Lung (tissue), 12 donors: Measurements from ENCODE around the gene KCNE3. TPM values are rescaled to one million over a fixed set of nuclear protein-coding genes. Genes with fewer than 3 reads are reported as not detected.

ENCODE experiments used
- ATAC-seq: fragments of 200-7000 bp; cut with Tn5 transposase; one replicate; pipeline ENCODE4 v1.9.1; 2020; ENCODE audit warnings: moderate number of reproducible peaks; ENCODE audit not compliant: insufficient read depth, low FRiP score
- DNase-seq, 3 donors: peaks; one replicate each; pipeline ENCODE4 v3.0.0-alpha.2; 2013 to 2017
- H3K27ac ChIP-seq, 2 donors: one replicate each; pipeline ENCODE4 v1.5.1; 2013; ENCODE audit warnings: mild to moderate bottlenecking in 2 of 2, moderate library complexity in 2 of 2, control low read depth in 1 of 2, inconsistent platforms in 1 of 2, low read depth in 1 of 2, low read length in 1 of 2
- H3K27me3 ChIP-seq, 3 donors: one replicate each; pipeline ENCODE4 v1.5.1; 2013; ENCODE audit warnings: low read length in 2 of 3; ENCODE audit not compliant: control insufficient read depth in 3 of 3, insufficient read depth in 3 of 3
- H3K36me3 ChIP-seq, 4 donors: one replicate each; pipeline ENCODE4 v1.5.1; 2013; ENCODE audit warnings: low read length in 4 of 4, mild to moderate bottlenecking in 1 of 4, moderate library complexity in 1 of 4; ENCODE audit not compliant: control insufficient read depth in 4 of 4, insufficient read depth in 4 of 4
- H3K4me1 ChIP-seq, 5 donors: one replicate each; pipeline ENCODE4 v1.5.1; 2013; ENCODE audit warnings: low read length in 5 of 5, mild to moderate bottlenecking in 2 of 5, moderate library complexity in 1 of 5; ENCODE audit not compliant: control insufficient read depth in 5 of 5, insufficient read depth in 5 of 5
- H3K4me3 ChIP-seq: one replicate; pipeline ENCODE4 v1.5.1; 2013; ENCODE audit warnings: mild to moderate bottlenecking, control low read depth, moderate library complexity
- H3K9ac ChIP-seq, 2 donors: one replicate each; pipeline ENCODE4 v1.5.1; 2013; ENCODE audit warnings: low read length in 2 of 2, control low read depth in 1 of 2; ENCODE audit not compliant: insufficient read depth in 1 of 2
- H3K9me3 ChIP-seq, 4 donors: one replicate each; pipeline ENCODE4 v1.5.1; 2013; ENCODE audit warnings: low read length in 3 of 4, mild to moderate bottlenecking in 1 of 4, moderate library complexity in 1 of 4; ENCODE audit not compliant: control insufficient read depth in 4 of 4, insufficient read depth in 3 of 4
- CTCF ChIP-seq: IDR thresholded peaks from 2 replicates; pipeline ENCODE4 v1.5.1; 2012; ENCODE audit warnings: mild to moderate bottlenecking; ENCODE audit errors: control extremely low read depth, extremely low read depth
- WGBS, 2 donors: extraction: QIAGEN DNeasy Blood & Tissue Kit; methylation state at CpG; one replicate each; pipeline ENCODE4 v1.1.7; 2013; 5-methylcytosine and 5-hydroxymethylcytosine counted together
- polyA plus RNA-seq, 2 donors: library from polyadenylated mRNA; stranded (reverse); fragments of 200-250 nt; gene quantifications; one replicate each; pipeline ENCODE4 v1.2.1, GENCODE V29; 2013
- total RNA-seq, 2 donors: library from RNA; depleted of rRNA in 1 of 2; stranded (reverse); fragments of >200 nt in 1 of 2; gene quantifications; one replicate each; pipeline ENCODE4 v1.2.1, GENCODE V29; 2014 to 2021
- donor health status: control.
- donor health status: control.
- donor health status: Bipolar disorder and iron deficiency.
- donor health status: healthy.
- donor health status: DM: yes; HTN: yes; CAD: no.

KCNE3 gene
- total and polyA plus RNA-seq, 4 donors, result 10.8 to 19.8 (median 14.4) TPM

GRCh38 chr11:74493791-74494630 is 26.7 kb upstream of the KCNE3 start:
- peaks cover 0 to 5% (median 3%) of the 10 kb centered on the region in 4 donors for H3K9me3 ChIP-seq
- no peaks in the 10 kb centered on the region for H3K27me3 ChIP-seq
- peak overlapping the region; percentile 78 for H3K4me3 ChIP-seq
- DNase-seq (no peak), ATAC-seq (no peak)
- H3K4me1 ChIP-seq, result peaks cover 0 to 5% (median 4%) of the 10 kb centered on the region in 5 donors
- no peak for TF ChIP-seq CTCF
- peak overlapping the region; percentile 69 to 94 for H3K9ac ChIP-seq
- no peaks in the 10 kb centered on the region for H3K36me3 ChIP-seq
- 10 to 14% methylated on average over 14 of the region's 14 CpGs for WGBS, 2 donors
- H3K27ac ChIP-seq, result peak overlapping the region; percentile 97 to 99

- Histone ChIP-seq H3K36me3 (no peaks in the 10 kb centered on the region), H3K27ac (peak within 1 kb of the TSS; percentile 97 to 99), H3K27me3 (no peaks in the 10 kb centered on the region), H3K9ac (peak within 1 kb of the TSS; percentile 82 to 94), H3K4me3 (peak within 1 kb of the TSS; percentile 78), H3K4me1 (peaks cover 0 to 5% (median 4%) of the 10 kb centered on the region in 5 donors), H3K9me3 (peaks cover 0 to 5% (median 3%) of the 10 kb centered on the region in 4 donors)
- DNase-seq (peak; percentile 97 to 99 (median 97)), ATAC-seq (peak; percentile 96)
- WGBS, 2 donors, result 0% methylated on average over 77 to 94 of the region's 94 CpGs
- TF ChIP-seq CTCF, result no peak
Observed at GRCh38 chr11:74492974-74493790, 25.8 kb upstream of the KCNE3 start, which contains the start of gene LIPT2. Gene LIPT2, minus strand, starts transcription at chr11:74493724. Its CDS starts 21 bp downstream, at chr11:74493703.

- no peak for DNase-seq
- Histone ChIP-seq H3K27ac (no peak overlapping the region), H3K4me1 (peaks cover 0 to 5% (median 4%) of the 10 kb centered on the region in 5 donors), H3K9ac (no peak overlapping the region), H3K27me3 (no peaks in the 10 kb centered on the region), H3K36me3 (no peaks in the 10 kb centered on the region), H3K4me3 (no peak overlapping the region), H3K9me3 (peaks cover 0 to 4% (median 2%) of the 10 kb centered on the region in 4 donors)
- TF ChIP-seq CTCF, result no peak
- ATAC-seq, result no peak
- 91 to 93% methylated on average over 11 of the region's 11 CpGs for WGBS, 2 donors
Observed at GRCh38 chr11:74492084-74492483, 24.7 kb upstream of the KCNE3 start.
